A549 (cell line): ENCODE data around the gene TEX101. TPM values are rescaled to one million over a fixed set of nuclear protein-coding genes. Genes with fewer than 3 reads are reported as not detected.

Source experiments
- ATAC-seq, 2 experiments: fragments of 200-7000 bp in 1 of 2; fragments of >200 bp in 1 of 2; cut with Nextera tagmentation in 1 of 2; cut with Tn5 transposase in 1 of 2; 3 replicates each; pipeline versions ENCODE4 v1.8.0 to v1.9.1; 2018 to 2020; ENCODE audit warnings: mild to moderate bottlenecking in 1 of 2, moderate library complexity in 1 of 2
- CTCF ChIA-PET: fragments of 300-600 bp; sonication (Branson Sonifier 250); formaldehyde crosslinking; extraction: SDS; loops from one replicate; lab custom pipeline; 2021; ENCODE audit warnings: antibody characterized with exemption, inconsistent platforms; lab: Yijun Ruan, JAX
- POLR2A ChIA-PET: fragments of 350-600 bp; formaldehyde crosslinking; extraction: SDS; loops from one replicate; lab custom pipeline; 2021; ENCODE audit warnings: antibody characterized with exemption, inconsistent platforms; lab: Yijun Ruan, JAX
- DNase-seq, 2 experiments: peaks; one replicate each; pipeline versions ENCODE4 v3.0.0 to v3.0.0-alpha.2; 2011 to 2016; ENCODE audit warnings: low read depth in 1 of 2, low spot score in 1 of 2
- FAIRE-seq: peaks from 2 replicates; lab custom pipeline; 2011; peaks lifted over from hg19 to GRCh38; lab: Jason Lieb, UNC
- H3K27ac ChIP-seq, 2 experiments: fragments of >200 bp; sonication (Bioruptor Twin); formaldehyde crosslinking; 3 replicates each; pipeline ENCODE4 v1.5.1; 2016 to 2017
- H3K4me1 ChIP-seq: fragments of >200 bp; sonication (Bioruptor Twin); formaldehyde crosslinking; 3 replicates; pipeline ENCODE4 v1.6.1; 2016
- H3K4me2 ChIP-seq: fragments of >200 bp; sonication (Bioruptor Twin); formaldehyde crosslinking; 3 replicates; pipeline ENCODE4 v1.6.1; 2016
- H3K4me3 ChIP-seq: fragments of >200 bp; sonication (Bioruptor Twin); formaldehyde crosslinking; 3 replicates; pipeline ENCODE4 v1.5.1; 2016
- H3K9me3 ChIP-seq: fragments of >200 bp; sonication (Bioruptor Twin); formaldehyde crosslinking; 3 replicates; pipeline ENCODE4 v1.6.1; 2016
- CEBPB ChIP-seq, 2 experiments: fragments of >200 bp in 1 of 2; sonication (Bioruptor Twin) in 1 of 2; formaldehyde crosslinking in 1 of 2; IDR thresholded peaks; 2 replicates each; pipeline ENCODE4 v1.6.1; 2012 to 2016
- ESRRA ChIP-seq: fragments of 150-350 bp; IDR thresholded peaks from 2 replicates; pipeline ENCODE4 v1.6.1; 2014; ENCODE audit warnings: mild to moderate bottlenecking, low read length, borderline replicate concordance
- FOSL2 ChIP-seq, 2 experiments: fragments of 450-650 bp in 1 of 2; fragments of >200 bp in 1 of 2; sonication (Bioruptor Twin) in 1 of 2; formaldehyde crosslinking; IDR thresholded peaks; 2 replicates each; pipeline versions ENCODE4 v1.5.0 to v1.6.1; 2016 to 2020; ENCODE audit warnings: mild to moderate bottlenecking in 1 of 2, moderate library complexity in 1 of 2
- FOXS1 ChIP-seq: fragments of 250-450 bp; sonication (Bioruptor Pico); IDR thresholded peaks from 2 replicates; pipeline ENCODE4 v1.5.0; 2020; ENCODE audit warnings: mild to moderate bottlenecking, moderate library complexity
- HOXB13 ChIP-seq: fragments of 250-450 bp; sonication (Bioruptor Pico); IDR thresholded peaks from 2 replicates; pipeline ENCODE4 v1.5.0; 2020; ENCODE audit warnings: low read depth, mild to moderate bottlenecking, moderate library complexity
- HOXB5 ChIP-seq: fragments of 250-450 bp; sonication (Bioruptor Pico); IDR thresholded peaks from 2 replicates; pipeline ENCODE4 v1.5.0; 2020; ENCODE audit warnings: mild to moderate bottlenecking, moderate library complexity
- KDM5A ChIP-seq: fragments of 200-600 bp; sonication (generic); IDR thresholded peaks from 2 replicates; pipeline ENCODE4 v1.6.1; 2016; ENCODE audit warnings: antibody characterized with exemption, mild to moderate bottlenecking
- MAFK ChIP-seq: fragments of 450-650 bp; IDR thresholded peaks from 2 replicates; pipeline ENCODE4 v1.6.1; 2014; ENCODE audit not compliant: partially characterized antibody
- MAZ ChIP-seq: fragments of 150-350 bp; IDR thresholded peaks from 2 replicates; pipeline ENCODE4 v1.6.1; 2014; ENCODE audit warnings: antibody characterized with exemption, low read depth, low read length, borderline replicate concordance
- MYC ChIP-seq: IDR thresholded peaks from 2 replicates; pipeline ENCODE4 v1.6.1; 2012; ENCODE audit warnings: mild to moderate bottlenecking, inconsistent platforms, low read length, improper control_type of control experiment, borderline replicate concordance
- PHF8 ChIP-seq: fragments of 200-600 bp; sonication (generic); IDR thresholded peaks from 2 replicates; pipeline ENCODE4 v1.6.1; 2016; ENCODE audit warnings: low read depth, mild to moderate bottlenecking, antibody characterized with exemption, moderate library complexity, borderline replicate concordance
- POLR2A ChIP-seq: IDR thresholded peaks from 2 replicates; pipeline ENCODE4 v1.6.1; 2012; ENCODE audit warnings: mild to moderate bottlenecking, low read length
- ZC3H11A ChIP-seq: fragments of 450-650 bp; IDR thresholded peaks from 2 replicates; pipeline ENCODE4 v1.6.1; 2014; ENCODE audit warnings: antibody characterized with exemption, mild to moderate bottlenecking
- ZFP36 ChIP-seq: fragments of 450-650 bp; IDR thresholded peaks from 2 replicates; pipeline ENCODE4 v1.6.1; 2014; ENCODE audit warnings: borderline replicate concordance; ENCODE audit not compliant: partially characterized antibody
- ZNF302 ChIP-seq: fragments of 250-450 bp; sonication (Bioruptor Pico); IDR thresholded peaks from 2 replicates; pipeline ENCODE4 v1.9.0; 2021; ENCODE audit warnings: inconsistent platforms, mild to moderate bottlenecking, moderate library complexity
- WGBS: methylation state at CpG from one replicate; pipeline ENCODE4 v1.1.6; 2017; ENCODE audit errors: missing lambda C conversion rate; 5-methylcytosine and 5-hydroxymethylcytosine counted together
- polyA plus RNA-seq, 4 experiments: library from polyadenylated mRNA; depleted of rRNA in 3 of 4; stranded (reverse); fragments of >200 nt; fragmentation: RNase III in 1 of 4; extraction: RNeasy Plus Mini Kit Qiagen cat#74134 plus additional on column Dnase treatment in 1 of 4; gene quantifications; 2 replicates in 3 of 4; 3 replicates in 1 of 4; pipeline ENCODE4 v1.2.3, GENCODE V29; 2011 to 2017
- TF ChIP-seq, protein P1 (sequence below): fragments of 200-600 bp; sonication (generic); IDR thresholded peaks from 2 replicates; pipeline ENCODE4 v1.6.1; 2016; ENCODE audit warnings: antibody characterized with exemption, mild to moderate bottlenecking, moderate library complexity
- TF ChIP-seq, protein P2 (sequence below): fragments of 450-650 bp; IDR thresholded peaks from 2 replicates; pipeline ENCODE4 v1.6.1; 2014; ENCODE audit warnings: antibody characterized with exemption
- TF ChIP-seq, protein P3 (sequence below): fragments of >200 bp; sonication (Bioruptor Twin); formaldehyde crosslinking; IDR thresholded peaks from 3 replicates; pipeline ENCODE4 v1.5.1; 2016

Gene TEX101
- polyA plus RNA-seq, 2 of the 4 experiments (the other 2 are of a cell fraction), result not detected

DNA sequence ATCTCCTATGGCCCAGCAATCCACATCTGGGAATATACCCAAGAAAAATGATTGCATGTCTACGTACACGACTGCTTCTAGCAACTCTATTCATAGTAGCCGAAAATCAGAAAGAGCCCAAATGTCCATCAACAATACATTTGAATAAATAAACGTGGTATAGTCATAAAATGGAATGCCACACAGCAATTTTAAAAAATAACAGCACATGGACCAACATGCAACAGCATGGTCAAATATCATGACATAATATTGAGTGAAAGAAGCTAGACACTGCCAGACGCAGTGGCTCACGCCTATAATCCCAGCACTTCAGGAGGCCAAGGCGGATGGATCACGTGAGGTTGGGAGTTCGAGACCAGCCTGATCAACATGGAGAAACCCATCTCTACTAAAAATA, 16.3 kb downstream of the TEX101 start:
- Histone ChIP-seq H3K27ac (no peak overlapping the region), H3K4me1 (no peaks in the 10 kb centered on the region), H3K9me3 (no peaks in the 10 kb centered on the region), H3K4me2 (no peak overlapping the region), H3K4me3 (no peak overlapping the region)
- 80% methylated on average over 9 of the region's 9 CpGs for WGBS
- DNase-seq (no peak), ATAC-seq (no peak), FAIRE-seq (no peak)
- TF ChIP-seq, protein P1, sequence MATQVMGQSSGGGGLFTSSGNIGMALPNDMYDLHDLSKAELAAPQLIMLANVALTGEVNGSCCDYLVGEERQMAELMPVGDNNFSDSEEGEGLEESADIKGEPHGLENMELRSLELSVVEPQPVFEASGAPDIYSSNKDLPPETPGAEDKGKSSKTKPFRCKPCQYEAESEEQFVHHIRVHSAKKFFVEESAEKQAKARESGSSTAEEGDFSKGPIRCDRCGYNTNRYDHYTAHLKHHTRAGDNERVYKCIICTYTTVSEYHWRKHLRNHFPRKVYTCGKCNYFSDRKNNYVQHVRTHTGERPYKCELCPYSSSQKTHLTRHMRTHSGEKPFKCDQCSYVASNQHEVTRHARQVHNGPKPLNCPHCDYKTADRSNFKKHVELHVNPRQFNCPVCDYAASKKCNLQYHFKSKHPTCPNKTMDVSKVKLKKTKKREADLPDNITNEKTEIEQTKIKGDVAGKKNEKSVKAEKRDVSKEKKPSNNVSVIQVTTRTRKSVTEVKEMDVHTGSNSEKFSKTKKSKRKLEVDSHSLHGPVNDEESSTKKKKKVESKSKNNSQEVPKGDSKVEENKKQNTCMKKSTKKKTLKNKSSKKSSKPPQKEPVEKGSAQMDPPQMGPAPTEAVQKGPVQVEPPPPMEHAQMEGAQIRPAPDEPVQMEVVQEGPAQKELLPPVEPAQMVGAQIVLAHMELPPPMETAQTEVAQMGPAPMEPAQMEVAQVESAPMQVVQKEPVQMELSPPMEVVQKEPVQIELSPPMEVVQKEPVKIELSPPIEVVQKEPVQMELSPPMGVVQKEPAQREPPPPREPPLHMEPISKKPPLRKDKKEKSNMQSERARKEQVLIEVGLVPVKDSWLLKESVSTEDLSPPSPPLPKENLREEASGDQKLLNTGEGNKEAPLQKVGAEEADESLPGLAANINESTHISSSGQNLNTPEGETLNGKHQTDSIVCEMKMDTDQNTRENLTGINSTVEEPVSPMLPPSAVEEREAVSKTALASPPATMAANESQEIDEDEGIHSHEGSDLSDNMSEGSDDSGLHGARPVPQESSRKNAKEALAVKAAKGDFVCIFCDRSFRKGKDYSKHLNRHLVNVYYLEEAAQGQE, result no peak
- TF ChIP-seq FOSL2 (IDR thresholded peaks at IDR 0.05) (no peak), FOSL2 (CRISPR knock-in tag; IDR thresholded peaks at IDR 0.05) (no peak), CEBPB (IDR thresholded peaks at IDR 0.05) (no peak), ZFP36 (no peak), PHF8 (no peak), POLR2A (no peak), KDM5A (no peak), FOXS1 (no peak), ZNF302 (CRISPR knock-in tag) (no peak), ESRRA (no peak), HOXB5 (CRISPR knock-in tag) (no peak), ZC3H11A (no peak), MYC (no peak), MAZ (no peak), MAFK (no peak), HOXB13 (CRISPR knock-in tag) (no peak)
- TF ChIP-seq, protein P2, sequence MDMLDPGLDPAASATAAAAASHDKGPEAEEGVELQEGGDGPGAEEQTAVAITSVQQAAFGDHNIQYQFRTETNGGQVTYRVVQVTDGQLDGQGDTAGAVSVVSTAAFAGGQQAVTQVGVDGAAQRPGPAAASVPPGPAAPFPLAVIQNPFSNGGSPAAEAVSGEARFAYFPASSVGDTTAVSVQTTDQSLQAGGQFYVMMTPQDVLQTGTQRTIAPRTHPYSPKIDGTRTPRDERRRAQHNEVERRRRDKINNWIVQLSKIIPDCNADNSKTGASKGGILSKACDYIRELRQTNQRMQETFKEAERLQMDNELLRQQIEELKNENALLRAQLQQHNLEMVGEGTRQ, result no peak
- TF ChIP-seq, protein P3, sequence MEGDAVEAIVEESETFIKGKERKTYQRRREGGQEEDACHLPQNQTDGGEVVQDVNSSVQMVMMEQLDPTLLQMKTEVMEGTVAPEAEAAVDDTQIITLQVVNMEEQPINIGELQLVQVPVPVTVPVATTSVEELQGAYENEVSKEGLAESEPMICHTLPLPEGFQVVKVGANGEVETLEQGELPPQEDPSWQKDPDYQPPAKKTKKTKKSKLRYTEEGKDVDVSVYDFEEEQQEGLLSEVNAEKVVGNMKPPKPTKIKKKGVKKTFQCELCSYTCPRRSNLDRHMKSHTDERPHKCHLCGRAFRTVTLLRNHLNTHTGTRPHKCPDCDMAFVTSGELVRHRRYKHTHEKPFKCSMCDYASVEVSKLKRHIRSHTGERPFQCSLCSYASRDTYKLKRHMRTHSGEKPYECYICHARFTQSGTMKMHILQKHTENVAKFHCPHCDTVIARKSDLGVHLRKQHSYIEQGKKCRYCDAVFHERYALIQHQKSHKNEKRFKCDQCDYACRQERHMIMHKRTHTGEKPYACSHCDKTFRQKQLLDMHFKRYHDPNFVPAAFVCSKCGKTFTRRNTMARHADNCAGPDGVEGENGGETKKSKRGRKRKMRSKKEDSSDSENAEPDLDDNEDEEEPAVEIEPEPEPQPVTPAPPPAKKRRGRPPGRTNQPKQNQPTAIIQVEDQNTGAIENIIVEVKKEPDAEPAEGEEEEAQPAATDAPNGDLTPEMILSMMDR, result no peak
- POLR2A ChIA-PET, result no interaction called here
- CTCF ChIA-PET, result interaction anchor here (5.0 to 9.9 kb wide), 2 partner anchors 17 to 89 kb away, joined by 72 to 105 read pairs; no protein-coding TSS in a partner anchor

DNA sequence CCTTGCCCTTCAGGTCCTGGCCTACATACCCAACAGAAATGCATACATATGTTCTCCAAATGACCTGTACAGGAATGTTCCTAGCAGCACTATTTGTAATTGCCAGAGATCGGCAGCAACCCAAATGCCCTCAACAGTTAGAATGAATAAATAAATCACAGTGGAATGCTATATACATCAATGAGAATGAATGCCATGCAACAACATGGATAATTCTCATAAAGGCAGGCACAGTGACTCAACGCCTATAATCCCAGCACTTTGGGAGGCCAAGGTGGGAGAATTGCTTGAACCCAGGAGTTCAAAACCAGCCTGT, 18.6 kb downstream of the TEX101 start:
- Histone ChIP-seq H3K9me3 (no peaks in the 10 kb centered on the region), H3K4me2 (no peak overlapping the region), H3K4me3 (no peak overlapping the region), H3K4me1 (peaks cover 7% of the 10 kb centered on the region), H3K27ac (no peak overlapping the region)
- CTCF ChIA-PET, result interaction anchor here (1.0 to 9.9 kb wide), 11 partner anchors 8 to 95 kb away, joined by 3 to 105 read pairs (median 10); no protein-coding TSS in a partner anchor
- no peak for TF ChIP-seq MYC
- no peak for TF ChIP-seq KDM5A
- DNase-seq (no peak), FAIRE-seq (no peak), ATAC-seq (no peak)
- 77% methylated on average over 2 of the region's 2 CpGs for WGBS
- POLR2A ChIA-PET, result interaction anchor here (0.7 kb wide), 2 partner anchors 9 to 434 kb away, joined by 7 to 10 read pairs; no protein-coding TSS in a partner anchor
